Measurements from ENCODE around the gene MOCS1.
A peak's percentile ranks its signal among the peaks of the same experiment; 100 is the strongest.

MOCS1 gene

GRCh38 chr6:39865011-39865888, 69.0 kb downstream of the MOCS1 start:
- DNase-seq = peak; percentile 33

- no peak for DNase-seq
Observed at GRCh38 chr6:39861663-39862062, 72.6 kb downstream of the MOCS1 start.

GRCh38 chr6:39859025-39859424, 75.2 kb downstream of the MOCS1 start:
- DNase-seq = no peak

- DNase-seq = no peak
Observed at GRCh38 chr6:39855356-39855995, 78.8 kb downstream of the MOCS1 start.
